Suprapubic skin (tissue), 4 donors: Measurements from ENCODE around the gene ZBTB17. TPM values are rescaled to one million over a fixed set of nuclear protein-coding genes. Genes with fewer than 3 reads are reported as not detected.
"Not testable (repeated sequence)": the region's sequence is repeated elsewhere in the genome, so short reads cannot be mapped to it uniquely, and the experiment has no call there.

Source experiments
- DNase-seq, 2 donors: peaks; one replicate each; pipeline ENCODE4 v3.0.0-alpha.2; 2019; ENCODE audit warnings: low spot score in 2 of 2
- H3K27ac ChIP-seq: fragments of 200-600 bp; sonication (generic); one replicate; pipeline ENCODE4 v1.5.1; 2019
- H3K27me3 ChIP-seq: fragments of 200-600 bp; sonication (generic); one replicate; pipeline ENCODE4 v1.5.1; 2019
- H3K36me3 ChIP-seq: fragments of 200-600 bp; sonication (generic); one replicate; pipeline ENCODE4 v1.5.1; 2019
- H3K4me1 ChIP-seq: fragments of 200-600 bp; sonication (generic); one replicate; pipeline ENCODE4 v1.5.1; 2019
- H3K4me3 ChIP-seq: fragments of 200-600 bp; sonication (generic); one replicate; pipeline ENCODE4 v1.5.1; 2019; ENCODE audit warnings: mild to moderate bottlenecking
- H3K9me3 ChIP-seq: fragments of 200-600 bp; sonication (generic); one replicate; pipeline ENCODE4 v1.5.1; 2019
- EP300 ChIP-seq: sonication (generic); formaldehyde crosslinking; IDR thresholded peaks from one replicate; pipeline ENCODE4 v1.6.1; 2017; ENCODE audit warnings: antibody characterized with exemption
- POLR2A ChIP-seq, 2 donors: fragments of 450-650 bp; IDR thresholded peaks; one replicate each; pipeline ENCODE4 v1.6.1; 2017; ENCODE audit warnings: antibody characterized with exemption in 2 of 2, mild to moderate bottlenecking in 2 of 2, moderate library complexity in 2 of 2
- POLR2AphosphoS5 ChIP-seq, 3 donors: sonication (generic); formaldehyde crosslinking; IDR thresholded peaks; one replicate each; pipeline ENCODE4 v1.6.1; 2017; ENCODE audit warnings: antibody characterized with exemption in 3 of 3
- WGBS: methylation state at CpG from one replicate; pipeline ENCODE4 v1.1.5; 2018; 5-methylcytosine and 5-hydroxymethylcytosine counted together
- total RNA-seq, 4 donors: library from RNA; depleted of rRNA; stranded (reverse); fragments of >200 nt; gene quantifications; one replicate each; pipeline ENCODE4 v1.1.0, GENCODE V29; 2016
- TF ChIP-seq, protein P1 (sequence below), 2 donors: fragments of 200-600 bp in 1 of 2; fragments of 450-650 bp in 1 of 2; sonication (generic) in 1 of 2; IDR thresholded peaks; one replicate each; pipeline ENCODE4 v1.5.1; 2016 to 2019; ENCODE audit warnings: antibody characterized with exemption in 2 of 2, mild to moderate bottlenecking in 1 of 2, moderate library complexity in 1 of 2

The ZBTB17 gene
- total RNA-seq, 4 donors from 2014 or later = 27.2 to 44.4 (median 34.1) TPM

DNA sequence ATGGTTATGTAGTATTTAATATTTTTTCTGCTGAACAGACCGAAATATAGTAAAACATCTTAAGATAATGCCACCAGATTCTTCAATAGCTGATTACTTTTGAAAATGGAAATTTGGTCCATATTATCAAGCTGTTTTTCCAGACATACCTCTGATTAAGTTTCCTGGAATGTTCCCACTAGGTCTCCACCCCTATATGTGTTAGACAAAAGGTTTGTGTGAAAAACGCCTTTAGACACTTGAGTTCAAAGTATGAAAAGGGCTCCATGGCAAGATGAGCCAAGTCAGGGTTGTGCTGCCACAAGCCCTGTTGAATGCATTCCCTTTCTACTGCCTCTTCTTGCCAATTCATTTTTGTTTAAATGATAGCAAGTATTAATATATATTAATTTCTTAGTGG is 52.7 kb downstream of the ZBTB17 start:
- Histone ChIP-seq H3K36me3 (peaks cover 66% of the 10 kb centered on the region), H3K27ac (no peak overlapping the region), H3K9me3 (no peaks in the 10 kb centered on the region)

DNA sequence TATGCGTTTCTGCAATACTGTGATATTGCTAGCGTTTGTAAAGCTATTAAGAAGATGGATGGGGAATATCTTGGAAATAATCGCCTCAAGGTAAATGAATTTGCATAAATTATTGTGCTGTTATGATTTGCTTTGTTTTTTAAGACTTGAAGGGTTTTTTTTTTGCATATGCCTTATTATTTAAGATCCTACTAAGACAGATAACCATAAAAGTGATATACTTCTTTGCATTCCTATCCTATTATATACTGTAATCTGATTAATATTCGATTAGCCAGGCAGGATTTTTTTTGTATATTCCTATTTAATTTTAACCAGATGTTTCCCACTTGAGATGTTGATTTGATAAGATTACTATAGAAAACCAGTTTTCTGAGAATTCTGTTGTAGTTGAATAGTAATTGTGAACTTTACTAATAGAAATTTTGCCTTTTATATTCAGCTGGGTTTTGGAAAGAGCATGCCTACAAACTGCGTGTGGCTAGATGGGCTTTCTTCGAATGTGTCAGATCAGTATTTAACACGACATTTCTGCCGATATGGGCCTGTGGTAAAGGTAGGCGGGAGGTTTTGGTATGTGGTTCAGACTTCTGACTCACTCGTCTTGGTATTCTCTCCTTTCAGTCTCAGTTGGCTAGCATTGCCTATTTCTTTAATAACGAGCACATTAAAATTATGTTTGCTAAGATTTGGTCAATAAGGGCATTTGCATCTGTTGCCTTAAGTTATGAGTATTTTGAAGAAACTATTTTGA is 56.8 kb downstream of the ZBTB17 start:
- Histone ChIP-seq H3K4me3 (no peak overlapping the region), H3K9me3 (no peaks in the 10 kb centered on the region), H3K36me3 (peaks cover 58% of the 10 kb centered on the region), H3K4me1 (peaks cover 26% of the 10 kb centered on the region), H3K27ac (no peak overlapping the region), H3K27me3 (no peaks in the 10 kb centered on the region)
- TF ChIP-seq, protein P1, sequence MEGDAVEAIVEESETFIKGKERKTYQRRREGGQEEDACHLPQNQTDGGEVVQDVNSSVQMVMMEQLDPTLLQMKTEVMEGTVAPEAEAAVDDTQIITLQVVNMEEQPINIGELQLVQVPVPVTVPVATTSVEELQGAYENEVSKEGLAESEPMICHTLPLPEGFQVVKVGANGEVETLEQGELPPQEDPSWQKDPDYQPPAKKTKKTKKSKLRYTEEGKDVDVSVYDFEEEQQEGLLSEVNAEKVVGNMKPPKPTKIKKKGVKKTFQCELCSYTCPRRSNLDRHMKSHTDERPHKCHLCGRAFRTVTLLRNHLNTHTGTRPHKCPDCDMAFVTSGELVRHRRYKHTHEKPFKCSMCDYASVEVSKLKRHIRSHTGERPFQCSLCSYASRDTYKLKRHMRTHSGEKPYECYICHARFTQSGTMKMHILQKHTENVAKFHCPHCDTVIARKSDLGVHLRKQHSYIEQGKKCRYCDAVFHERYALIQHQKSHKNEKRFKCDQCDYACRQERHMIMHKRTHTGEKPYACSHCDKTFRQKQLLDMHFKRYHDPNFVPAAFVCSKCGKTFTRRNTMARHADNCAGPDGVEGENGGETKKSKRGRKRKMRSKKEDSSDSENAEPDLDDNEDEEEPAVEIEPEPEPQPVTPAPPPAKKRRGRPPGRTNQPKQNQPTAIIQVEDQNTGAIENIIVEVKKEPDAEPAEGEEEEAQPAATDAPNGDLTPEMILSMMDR (IDR thresholded peaks at IDR 0.05) = no peak
- TF ChIP-seq EP300 (no peak), POLR2A (IDR thresholded peaks at IDR 0.05) (no peak), POLR2AphosphoS5 (IDR thresholded peaks at IDR 0.05) (no peak)
- 60% methylated on average over 11 of the region's 11 CpGs for WGBS
- DNase-seq = no peak

More for the DNA sequence above, 52.7 kb downstream of the ZBTB17 start:
- no peak overlapping the region for H3K4me3 ChIP-seq
- TF ChIP-seq POLR2A (IDR thresholded peaks at IDR 0.05) (no peak), EP300 (no peak), POLR2AphosphoS5 (IDR thresholded peaks at IDR 0.05) (no peak)
- TF ChIP-seq, protein P1 (IDR thresholded peaks at IDR 0.05) = no peak
- H3K4me1 ChIP-seq = peaks cover 11% of the 10 kb centered on the region
- WGBS = 51% methylated on average over 2 of the region's 2 CpGs
- DNase-seq = no peak
- no peaks in the 10 kb centered on the region for H3K27me3 ChIP-seq

DNA sequence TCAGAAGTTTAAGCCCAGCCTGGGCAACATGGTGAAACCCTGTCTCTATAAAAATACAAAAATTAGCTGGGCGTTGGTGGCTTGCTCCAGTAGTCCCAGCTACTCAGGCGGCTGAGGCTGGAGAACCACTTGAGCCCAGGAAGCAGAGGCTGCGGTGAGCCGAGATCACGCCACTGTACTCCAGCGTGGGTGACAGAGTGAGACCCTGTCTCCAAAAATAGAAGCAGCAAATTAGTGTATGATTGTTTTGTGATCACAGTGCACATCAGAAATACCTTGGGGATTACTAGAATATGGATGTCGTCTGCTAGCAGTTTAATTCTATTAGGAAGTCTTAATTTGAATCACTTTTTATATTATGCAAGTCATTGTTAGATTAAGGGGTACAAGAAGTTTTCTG is 59.0 kb downstream of the ZBTB17 start:
- TF ChIP-seq POLR2A (IDR thresholded peaks at IDR 0.05) = no peak
- TF ChIP-seq EP300 = no peak
- no peak for TF ChIP-seq POLR2AphosphoS5 (IDR thresholded peaks at IDR 0.05)
- TF ChIP-seq, protein P1 (IDR thresholded peaks at IDR 0.05) = no peak
- H3K27me3 ChIP-seq = no peaks in the 10 kb centered on the region
- H3K36me3 ChIP-seq = peaks cover 63% of the 10 kb centered on the region
- WGBS = 92% methylated on average over 7 of the region's 7 CpGs
- DNase-seq = no peak
- no peak overlapping the region for H3K27ac ChIP-seq
- peaks cover 27% of the 10 kb centered on the region for H3K4me1 ChIP-seq
- H3K9me3 ChIP-seq = no peaks in the 10 kb centered on the region
- no peak overlapping the region for H3K4me3 ChIP-seq

DNA sequence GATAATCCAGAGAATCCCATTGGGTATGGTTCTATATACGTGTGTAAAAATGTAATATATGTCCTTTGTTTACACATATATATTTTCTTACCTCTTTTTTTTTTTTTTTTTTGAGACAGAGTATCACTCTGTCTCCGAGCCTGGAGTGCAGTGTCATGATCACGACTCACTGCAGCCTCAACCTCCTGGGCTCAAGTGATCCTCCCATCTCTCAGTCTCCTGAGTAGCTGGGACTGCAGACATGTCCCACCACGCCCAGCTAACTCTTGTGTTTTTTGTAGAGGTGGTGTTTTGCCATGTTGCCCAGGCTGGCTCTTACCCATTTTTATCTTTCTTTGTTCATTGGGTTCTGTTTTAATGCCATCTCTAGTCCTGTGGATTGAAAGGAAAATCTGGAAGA is 59.5 kb downstream of the ZBTB17 start:
- Histone ChIP-seq H3K4me3 (no peak overlapping the region), H3K4me1 (peaks cover 27% of the 10 kb centered on the region), H3K36me3 (peaks cover 63% of the 10 kb centered on the region), H3K27me3 (no peaks in the 10 kb centered on the region), H3K27ac (no peak overlapping the region), H3K9me3 (no peaks in the 10 kb centered on the region)
- WGBS = 61% methylated on average over 4 of the region's 4 CpGs
- TF ChIP-seq POLR2A (IDR thresholded peaks at IDR 0.05) = no peak
- TF ChIP-seq, protein P1 (IDR thresholded peaks at IDR 0.05) = no peak
- TF ChIP-seq POLR2AphosphoS5 (IDR thresholded peaks at IDR 0.05) = no peak
- no peak for TF ChIP-seq EP300
- no peak for DNase-seq

DNA sequence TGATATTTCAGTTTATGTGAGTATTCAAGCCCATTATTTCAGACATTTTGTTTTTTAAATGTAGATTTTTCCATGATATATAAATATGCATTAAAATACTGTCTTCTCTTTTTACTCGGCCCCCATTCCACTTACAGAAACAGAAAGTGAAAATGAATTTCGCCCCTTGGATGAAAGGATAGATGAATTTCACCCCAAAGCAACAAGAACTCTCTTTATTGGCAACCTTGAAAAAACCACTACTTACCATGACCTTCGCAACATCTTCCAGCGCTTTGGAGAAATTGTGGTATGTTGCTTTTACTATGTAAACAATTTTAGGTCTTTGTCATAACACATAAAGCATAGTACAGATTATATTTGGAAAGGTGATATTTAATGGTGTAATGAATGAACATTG is 59.9 kb downstream of the ZBTB17 start:
- WGBS = 73% methylated on average over 4 of the region's 4 CpGs
- H3K36me3 ChIP-seq = peaks cover 63% of the 10 kb centered on the region
- no peaks in the 10 kb centered on the region for H3K27me3 ChIP-seq
- no peak overlapping the region for H3K27ac ChIP-seq
- TF ChIP-seq, protein P1 (IDR thresholded peaks at IDR 0.05) = no peak
- TF ChIP-seq EP300 = no peak
- TF ChIP-seq POLR2A (IDR thresholded peaks at IDR 0.05) = no peak
- no peak for TF ChIP-seq POLR2AphosphoS5 (IDR thresholded peaks at IDR 0.05)
- H3K4me1 ChIP-seq = peaks cover 27% of the 10 kb centered on the region
- H3K4me3 ChIP-seq = no peak overlapping the region
- DNase-seq = no peak
- H3K9me3 ChIP-seq = no peaks in the 10 kb centered on the region

DNA sequence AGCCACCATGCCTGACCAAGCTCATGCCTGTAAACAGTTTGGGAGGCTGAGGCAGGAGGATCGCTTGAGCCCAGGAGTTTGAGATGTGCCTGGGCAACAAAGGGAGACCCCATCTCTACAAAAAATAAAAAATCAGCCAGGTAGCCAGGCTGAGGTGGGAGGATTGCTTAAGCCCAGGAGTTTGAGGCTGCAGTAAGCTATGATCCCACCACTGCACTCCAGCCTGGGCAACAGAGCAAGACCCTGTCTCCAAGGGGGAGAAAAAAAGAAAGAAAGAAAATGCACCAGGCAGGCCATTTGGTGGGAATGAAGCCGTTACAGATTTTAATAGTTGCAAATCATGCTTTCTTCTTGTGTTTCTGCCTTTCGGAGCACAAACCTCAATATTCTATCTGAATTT is 62.3 kb downstream of the ZBTB17 start:
- H3K4me3 ChIP-seq, H3K27me3 ChIP-seq, H3K27ac ChIP-seq, DNase-seq, H3K9me3 ChIP-seq: not testable (repeated sequence)
- WGBS = 89% methylated on average over 3 of the region's 3 CpGs
- Histone ChIP-seq H3K36me3 (peaks cover 72% of the 10 kb centered on the region), H3K4me1 (peaks cover 19% of the 10 kb centered on the region)
